Non-pigmented ciliary epithelial cell (primary cell): ENCODE measurements around the gene PCSK7.
"Not testable (repeated sequence)": the region's sequence is repeated elsewhere in the genome, so short reads cannot be mapped to it uniquely, and the experiment has no call there.

ENCODE experiments used
- DNase-seq: peaks from one replicate; pipeline ENCODE4 v3.0.0-alpha.2; 2010; ENCODE audit warnings: low read depth

Gene PCSK7

GRCh38 chr11:117197516-117198456 lies 34.1 kb downstream of the PCSK7 start:
- no peak for DNase-seq

DNA sequence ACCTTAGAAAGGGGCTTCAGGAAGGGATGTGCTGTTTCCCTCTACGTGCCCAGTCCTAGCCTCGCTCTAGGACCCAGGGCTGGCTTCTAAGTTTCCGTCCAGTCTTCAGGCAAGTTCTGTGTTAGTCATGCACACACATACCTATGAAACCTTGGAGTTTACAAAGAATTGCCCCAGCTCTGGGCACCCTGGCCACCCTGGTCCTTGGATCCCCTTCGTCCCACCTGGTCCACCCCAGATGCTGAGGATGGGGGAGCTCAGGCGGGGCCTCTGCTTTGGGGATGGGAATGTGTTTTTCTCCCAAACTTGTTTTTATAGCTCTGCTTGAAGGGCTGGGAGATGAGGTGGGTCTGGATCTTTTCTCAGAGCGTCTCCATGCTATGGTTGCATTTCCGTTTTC lies 34.9 kb downstream of the PCSK7 start:
- DNase-seq = no peak

- no peak for DNase-seq
Measured at GRCh38 chr11:117195761-117196160, 36.1 kb downstream of the PCSK7 start.

GRCh38 chr11:117195258-117195657 lies 36.6 kb downstream of the PCSK7 start:
- DNase-seq = no peak

- no peak for DNase-seq
Measured at GRCh38 chr11:117194267-117194666, 37.6 kb downstream of the PCSK7 start.

DNA sequence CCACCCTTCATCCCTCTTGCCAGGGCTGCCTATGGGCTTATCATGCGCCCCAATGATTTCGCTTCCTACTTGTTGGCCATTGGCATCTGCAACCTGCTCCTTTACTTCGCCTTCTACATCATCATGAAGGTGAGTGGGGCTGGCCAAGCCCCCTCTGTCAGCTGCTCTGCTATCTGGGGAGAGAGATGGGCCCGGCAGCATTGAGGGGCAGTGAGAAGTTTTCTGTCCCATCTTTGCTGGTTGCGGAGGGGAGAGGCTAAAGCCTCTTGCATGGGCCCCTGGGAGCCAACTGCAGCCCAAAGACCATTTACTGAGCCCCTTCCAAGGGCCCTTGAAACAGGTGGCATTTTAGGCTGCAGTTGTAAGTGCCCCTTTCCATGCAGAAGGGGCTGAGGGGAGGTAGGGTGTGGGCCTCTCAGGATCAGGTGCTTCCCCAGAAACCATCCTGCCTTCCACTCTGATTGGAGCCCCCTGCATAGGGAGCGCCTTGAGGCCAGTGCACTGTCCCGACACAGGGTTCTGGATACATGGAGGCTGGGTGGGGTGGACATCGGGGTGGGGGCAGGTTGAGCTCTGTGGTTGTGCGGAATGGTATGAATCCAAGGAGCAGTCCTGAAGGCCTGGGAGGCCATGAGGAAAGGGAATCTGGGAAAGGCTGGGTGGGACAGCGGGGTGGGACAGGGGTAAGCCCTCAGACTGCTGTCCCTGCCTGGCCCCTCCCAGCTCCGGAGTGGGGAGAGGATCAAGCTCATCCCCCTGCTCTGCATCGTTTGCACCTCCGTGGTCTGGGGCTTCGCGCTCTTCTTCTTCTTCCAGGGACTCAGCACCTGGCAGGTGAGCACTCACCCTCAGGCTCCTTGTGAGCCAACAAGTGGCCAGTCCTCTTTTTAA lies 38.5 kb downstream of the PCSK7 start:
- DNase-seq = no peak

- no peak for DNase-seq
Measured at GRCh38 chr11:117192401-117192875, 39.4 kb downstream of the PCSK7 start.

DNA sequence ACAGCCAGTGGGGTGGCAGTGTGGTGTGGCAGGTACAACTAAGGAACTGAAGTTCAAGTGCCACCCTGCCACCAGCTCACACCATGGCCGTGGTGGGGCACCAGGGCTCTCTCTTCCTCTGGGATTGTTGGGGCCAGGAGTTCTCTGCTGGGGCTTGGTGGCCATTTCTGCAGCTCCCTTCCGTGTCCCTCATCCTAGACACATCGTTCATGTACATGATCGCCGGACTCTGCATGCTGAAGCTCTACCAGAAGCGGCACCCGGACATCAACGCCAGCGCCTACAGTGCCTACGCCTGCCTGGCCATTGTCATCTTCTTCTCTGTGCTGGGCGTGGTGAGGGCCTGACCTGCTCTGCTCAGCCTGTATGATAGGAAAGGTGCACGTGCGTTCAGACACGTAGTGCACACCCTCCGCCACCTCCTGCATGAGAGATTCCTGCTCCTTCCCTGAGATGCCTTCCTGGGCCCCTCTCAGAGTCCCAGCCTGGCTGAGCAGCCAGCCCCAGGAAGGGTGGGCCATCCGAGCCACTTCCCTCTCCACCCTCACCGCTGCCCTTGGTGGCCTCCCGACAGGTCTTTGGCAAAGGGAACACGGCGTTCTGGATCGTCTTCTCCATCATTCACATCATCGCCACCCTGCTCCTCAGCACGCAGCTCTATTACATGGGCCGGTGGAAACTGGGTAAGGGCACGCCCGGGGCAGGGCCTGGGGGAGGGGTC lies 40.0 kb downstream of the PCSK7 start:
- no peak for DNase-seq

DNA sequence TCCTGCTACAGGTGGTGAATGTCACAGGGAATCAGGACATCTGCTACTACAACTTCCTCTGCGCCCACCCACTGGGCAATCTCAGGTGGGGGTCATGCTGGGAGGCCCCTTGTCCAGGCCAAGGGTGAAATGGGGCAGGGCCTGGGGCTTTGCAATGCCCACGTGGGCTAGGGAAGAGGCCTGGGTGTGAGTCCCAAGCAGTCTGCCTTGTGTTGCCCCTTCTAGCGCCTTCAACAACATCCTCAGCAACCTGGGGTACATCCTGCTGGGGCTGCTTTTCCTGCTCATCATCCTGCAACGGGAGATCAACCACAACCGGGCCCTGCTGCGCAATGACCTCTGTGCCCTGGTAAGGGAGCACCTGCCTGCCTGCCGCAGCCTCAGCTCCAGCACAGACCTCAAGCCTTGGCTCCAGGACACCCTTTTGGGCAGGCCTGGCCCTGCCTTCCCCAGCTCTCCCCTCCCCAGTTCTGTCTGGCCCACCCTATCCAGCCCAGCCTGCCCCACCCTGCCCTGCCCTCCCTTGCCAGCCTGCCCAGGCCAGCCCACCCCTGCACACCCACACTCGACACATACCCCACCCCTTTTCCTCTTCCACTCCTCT lies 41.8 kb downstream of the PCSK7 start:
- DNase-seq = no peak

GRCh38 chr11:117189191-117189940 lies 42.5 kb downstream of the PCSK7 start:
- DNase-seq = no peak

GRCh38 chr11:117188620-117189081 lies 43.2 kb downstream of the PCSK7 start:
- DNase-seq = no peak

- DNase-seq = no peak
Measured at GRCh38 chr11:117187799-117188481, 43.9 kb downstream of the PCSK7 start.

DNA sequence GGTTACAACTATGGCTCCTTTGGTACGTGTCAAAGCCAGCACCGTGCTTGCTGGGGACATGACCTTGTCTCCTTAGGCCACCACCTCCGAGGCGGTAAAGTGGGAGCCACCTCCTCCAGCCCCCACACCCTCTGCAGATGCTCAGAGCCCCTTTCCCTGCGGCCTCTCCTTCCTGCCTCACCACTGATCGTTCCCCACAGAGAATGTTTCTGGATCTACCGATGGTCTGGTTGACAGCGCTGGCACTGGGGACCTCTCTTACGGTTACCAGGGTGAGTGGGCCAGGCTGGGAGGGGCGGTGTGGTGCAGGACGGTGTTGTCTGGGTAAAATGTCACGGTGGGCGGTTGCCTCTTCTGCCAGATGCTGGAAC lies 44.5 kb downstream of the PCSK7 start:
- no peak for DNase-seq

DNA sequence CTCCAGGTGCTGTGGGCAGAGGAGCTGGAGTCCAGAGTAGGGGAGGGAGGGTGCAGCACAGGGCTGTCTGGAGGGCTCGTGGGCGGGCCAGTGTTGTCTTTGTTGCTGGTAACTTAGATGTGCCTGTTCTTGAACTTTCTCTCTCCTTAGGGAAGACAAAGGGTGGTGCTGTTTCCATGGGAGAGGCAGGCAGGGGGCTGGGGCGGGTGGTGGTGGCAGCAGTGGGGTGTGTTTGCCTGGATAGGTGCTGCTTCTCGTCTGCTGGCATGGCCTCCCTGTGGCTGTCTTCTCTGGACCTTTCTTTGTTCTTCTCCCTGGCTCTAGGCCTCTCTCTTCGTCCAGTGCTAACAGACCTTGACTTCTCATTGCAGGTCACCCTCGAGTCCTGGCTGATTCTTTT lies 44.9 kb downstream of the PCSK7 start:
- no peak for DNase-seq

DNA sequence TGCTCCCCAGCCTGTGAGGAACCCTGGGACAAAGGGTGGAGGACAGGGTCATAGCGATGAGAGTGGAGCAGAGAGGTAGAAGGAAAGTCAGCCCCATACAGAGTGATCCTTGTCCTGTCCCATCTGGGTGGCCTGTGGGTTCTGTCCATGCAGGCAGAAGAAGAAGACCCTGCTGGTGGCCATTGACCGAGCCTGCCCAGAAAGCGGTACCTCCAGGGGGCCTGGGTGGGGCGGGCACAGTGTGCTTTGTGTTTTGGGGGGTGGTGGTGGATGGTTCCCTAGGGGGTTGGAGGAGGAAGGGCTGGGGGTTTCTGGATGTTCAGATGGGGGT lies 45.5 kb downstream of the PCSK7 start:
- DNase-seq = no peak

GRCh38 chr11:117185736-117186430 lies 46.0 kb downstream of the PCSK7 start:
- DNase-seq = no peak

DNA sequence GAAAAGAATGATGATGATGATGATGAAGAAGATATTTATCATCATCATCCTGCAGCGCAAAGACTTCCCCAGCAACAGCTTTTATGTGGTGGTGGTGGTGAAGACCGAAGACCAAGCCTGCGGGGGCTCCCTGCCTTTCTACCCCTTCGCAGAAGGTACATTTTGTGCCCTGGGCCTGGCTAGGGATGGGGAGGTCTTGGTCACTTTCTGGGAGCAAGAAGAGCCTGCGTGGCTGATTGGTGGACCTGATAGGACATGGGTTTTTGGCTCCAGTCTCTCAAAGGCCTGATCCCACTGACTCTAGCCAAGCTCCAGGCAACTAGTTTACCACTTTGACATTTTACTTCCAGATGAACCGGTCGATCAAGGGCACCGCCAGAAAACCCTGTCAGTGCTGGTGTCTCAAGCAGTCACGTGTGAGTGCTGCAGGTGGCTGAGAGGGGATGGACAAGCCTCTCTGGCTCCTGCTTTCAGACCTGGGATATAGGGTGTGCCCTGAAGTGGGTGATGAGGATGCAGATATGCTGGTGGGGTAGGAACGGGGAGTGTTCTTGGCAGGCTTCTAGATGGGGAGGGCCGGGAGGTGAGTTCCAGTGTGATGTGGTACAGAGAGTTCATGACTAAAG lies 48.0 kb downstream of the PCSK7 start:
- no peak for DNase-seq

- not testable (repeated sequence) for DNase-seq
Measured at GRCh38 chr11:117183178-117183577, 48.7 kb downstream of the PCSK7 start.

DNA sequence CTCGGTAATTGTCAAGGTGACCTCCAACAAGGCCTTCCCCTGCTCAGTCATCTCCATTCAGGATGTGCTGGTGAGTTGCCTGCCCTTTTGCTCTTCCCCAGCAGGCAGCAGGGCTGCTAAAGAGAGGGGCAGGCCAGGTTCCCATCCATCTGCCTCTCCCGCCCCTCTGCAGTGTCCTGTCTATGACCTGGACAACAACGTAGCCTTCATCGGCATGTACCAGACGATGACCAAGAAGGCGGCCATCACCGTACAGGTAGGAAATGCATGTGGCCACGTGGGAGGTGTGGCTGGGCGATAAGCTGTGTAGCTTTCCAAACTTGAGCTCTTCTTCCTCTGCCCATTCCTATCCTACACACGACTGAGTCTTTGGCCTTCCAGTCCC lies 49.3 kb downstream of the PCSK7 start:
- DNase-seq = no peak
